Stimulated activated naive CD4-positive, alpha-beta T cell (primary cell): Measurements from ENCODE around the gene PTPN21.

Source experiments
- DNase-seq, 6 experiments: peaks; one replicate each; lab custom pipeline; 2025; lab: John Stamatoyannopoulos, UW

Gene PTPN21

GRCh38 chr14:88468406-88468805, 86.4 kb downstream of the PTPN21 start:
- no peak for DNase-seq

GRCh38 chr14:88463318-88463717, 91.5 kb downstream of the PTPN21 start:
- no peak for DNase-seq

GRCh38 chr14:88454886-88455285, 99.9 kb downstream of the PTPN21 start:
- DNase-seq: no peak

GRCh38 chr14:88452231-88452630, 102.6 kb downstream of the PTPN21 start:
- DNase-seq: no peak

GRCh38 chr14:88439088-88439487, 115.7 kb downstream of the PTPN21 start:
- DNase-seq: no peak

GRCh38 chr14:88437658-88438057, 117.1 kb downstream of the PTPN21 start:
- no peak for DNase-seq

- DNase-seq: no peak
Measured at GRCh38 chr14:88430976-88431375, 123.8 kb downstream of the PTPN21 start.

GRCh38 chr14:88426271-88426670, 128.5 kb downstream of the PTPN21 start:
- DNase-seq: no peak

- no peak for DNase-seq
Measured at GRCh38 chr14:88424573-88424972, 130.2 kb downstream of the PTPN21 start.

- no peak for DNase-seq
Measured at GRCh38 chr14:88422919-88423650, 131.7 kb downstream of the PTPN21 start.

- DNase-seq: no peak
Measured at GRCh38 chr14:88422047-88422446, 132.8 kb downstream of the PTPN21 start.

GRCh38 chr14:88421286-88421685, 133.5 kb downstream of the PTPN21 start:
- no peak for DNase-seq

- DNase-seq: no peak
Measured at GRCh38 chr14:88420187-88420586, 134.6 kb downstream of the PTPN21 start.

- no peak for DNase-seq
Measured at GRCh38 chr14:88417594-88417993, 137.2 kb downstream of the PTPN21 start.
